GM12878 (cell line): Measurements from ENCODE around the gene NAXE. TPM values are rescaled to one million over a fixed set of nuclear protein-coding genes. Genes with fewer than 3 reads are reported as not detected.
A peak's percentile ranks its signal among the peaks of the same experiment; 100 is the strongest.

Experiments
- ATAC-seq: fragments of 200-7000 bp; cut with Tn5 transposase; 3 replicates; pipeline ENCODE4 v1.9.1; 2020; ENCODE audit warnings: mild to moderate bottlenecking, moderate library complexity
- BruUV-seq: library from RNA; stranded (reverse); fragments of 400-500 nt; replicated peaks from 2 replicates; lab custom pipeline; 2021; lab: Mats Ljungman, UMichigan
- CTCF ChIA-PET: fragments of 300-600 bp; sonication (Branson Sonifier 250); formaldehyde crosslinking; extraction: SDS; loops from one replicate; lab custom pipeline; 2021; ENCODE audit warnings: inconsistent platforms; lab: Yijun Ruan, JAX
- POLR2A ChIA-PET: fragments of 350-600 bp; formaldehyde crosslinking; extraction: SDS; loops from one replicate; lab custom pipeline; 2021; ENCODE audit warnings: inconsistent platforms; lab: Charles Lee
- RAD21 ChIA-PET: fragments of 300-600 bp; sonication (Branson Sonifier 250); formaldehyde crosslinking; loops from one replicate; lab custom pipeline; 2023; ENCODE audit warnings: antibody characterized with exemption; ENCODE audit not compliant: unreplicated experiment; lab: Charles Lee
- SMC1A ChIA-PET: fragments of 300-600 bp; sonication (Branson Sonifier 250); formaldehyde crosslinking; loops from one replicate; lab custom pipeline; 2023; ENCODE audit not compliant: unreplicated experiment, uncharacterized antibody; lab: Charles Lee
- DNase-seq: peaks from one replicate; pipeline ENCODE4 v3.0.0-alpha.2; 2011; ENCODE audit warnings: low read depth, low spot score
- FAIRE-seq: peaks from 3 replicates; lab custom pipeline; 2011; peaks lifted over from hg19 to GRCh38; lab: Jason Lieb, UNC
- H2AFZ ChIP-seq: 2 replicates; pipeline ENCODE4 v1.6.0; 2011; ENCODE audit warnings: low read depth, low read length, control low read depth; ENCODE audit not compliant: control insufficient read depth
- H3K27ac ChIP-seq: 2 replicates; pipeline ENCODE4 v1.5.1; 2011; ENCODE audit warnings: control low read depth; ENCODE audit not compliant: control insufficient read depth, insufficient read depth
- H3K27me3 ChIP-seq, 2 experiments: replicated peaks in 1 of 2; 2 replicates each; pipeline versions ENCODE4 v1.6.0 to v1.6.1; 2011; ENCODE audit warnings: low read length in 1 of 2; ENCODE audit not compliant: control insufficient read depth in 2 of 2, insufficient read depth in 2 of 2
- H3K36me3 ChIP-seq, 2 experiments: 2 replicates each; pipeline ENCODE4 v1.5.1; 2011; ENCODE audit warnings: low read length in 1 of 2; ENCODE audit not compliant: control insufficient read depth in 2 of 2, insufficient read depth in 2 of 2
- H3K4me1 ChIP-seq: 2 replicates; pipeline ENCODE4 v1.6.1; 2011; ENCODE audit warnings: mild to moderate bottlenecking, low read length, moderate library complexity, mixed read lengths; ENCODE audit not compliant: control insufficient read depth, insufficient read depth
- H3K4me2 ChIP-seq: 2 replicates; pipeline ENCODE4 v1.6.0; 2011; ENCODE audit warnings: control low read depth; ENCODE audit not compliant: control insufficient read depth, insufficient read depth
- H3K4me3 ChIP-seq: fragments of 200-600 bp; sonication (generic); 2 replicates; pipeline ENCODE4 v1.5.1; 2016
- H3K79me2 ChIP-seq: 2 replicates; pipeline ENCODE4 v1.6.0; 2011; ENCODE audit warnings: low read length; ENCODE audit not compliant: control insufficient read depth, insufficient read depth
- H3K9ac ChIP-seq: 2 replicates; pipeline ENCODE4 v1.8.0; 2011; ENCODE audit warnings: low read length, control low read depth, mixed read lengths; ENCODE audit not compliant: control insufficient read depth, insufficient read depth
- H3K9me3 ChIP-seq: replicated peaks from 3 replicates; pipeline ENCODE4 v1.5.1; 2011; ENCODE audit warnings: mild to moderate bottlenecking, low read length; ENCODE audit not compliant: control insufficient read depth, insufficient read depth
- H4K20me1 ChIP-seq: 2 replicates; pipeline ENCODE4 v1.6.0; 2011; ENCODE audit not compliant: control insufficient read depth, insufficient read depth
- CTCF ChIP-seq, 3 experiments: IDR thresholded peaks in 2 of 3; conservative IDR thresholded peaks in 1 of 3; 2 replicates each; pipeline ENCODE4 v1.5.1; 2011; ENCODE audit warnings: low read depth in 3 of 3, low read length in 3 of 3, mild to moderate bottlenecking in 3 of 3, control low read depth in 2 of 3, moderate library complexity in 2 of 3, inconsistent platforms in 1 of 3, mixed read lengths in 1 of 3; ENCODE audit not compliant: control insufficient read depth in 2 of 3, insufficient read depth in 1 of 3; ENCODE audit errors: extremely low read depth in 1 of 3
- EED ChIP-seq: sonication (generic); IDR thresholded peaks from 2 replicates; pipeline ENCODE4 v1.6.1; 2016; ENCODE audit warnings: antibody characterized with exemption, low read depth
- POU2F2 ChIP-seq: IDR thresholded peaks from 3 replicates; pipeline ENCODE4 v1.6.1; 2011; ENCODE audit warnings: low read depth, mild to moderate bottlenecking, low read length, borderline replicate concordance
- SMC3 ChIP-seq: IDR thresholded peaks from 2 replicates; pipeline ENCODE4 v1.6.1; 2011; ENCODE audit warnings: low read length, improper control_type of control experiment, borderline replicate concordance
- STAT3 ChIP-seq: IDR thresholded peaks from 2 replicates; pipeline ENCODE4 v1.6.1; 2011; ENCODE audit warnings: low read depth, low read length, improper control_type of control experiment
- ZBTB4 ChIP-seq: fragments of 450-650 bp; formaldehyde crosslinking; IDR thresholded peaks from 2 replicates; pipeline ENCODE4 v1.4.0; 2022; ENCODE audit warnings: mild to moderate bottlenecking, moderate library complexity
- ZNF384 ChIP-seq: IDR thresholded peaks from 2 replicates; pipeline ENCODE4 v1.6.1; 2012; ENCODE audit warnings: low read depth, mild to moderate bottlenecking, low read length, improper control_type of control experiment, borderline replicate concordance
- WGBS: methylation state at CpG from one replicate; pipeline ENCODE4 v1.1.6; 2016; ENCODE audit warnings: low lambda C conversion rate; ENCODE audit not compliant: insufficient replicate concordance, insufficient coverage; ENCODE audit errors: missing lambda C conversion rate; 5-methylcytosine and 5-hydroxymethylcytosine counted together
- in situ Hi-C: fragments of 300-500 bp; cut with MboI; formaldehyde crosslinking; loops from 9 replicates; pipeline ENCODE4 v1.14.3; 2018; ENCODE audit warnings: mixed read lengths
- intact Hi-C: fragments of 100-400 bp; cut with micrococcal nuclease; formaldehyde crosslinking; loops from one replicate; pipeline ENCODE4 v1.14.2; 2022; ENCODE audit not compliant: unreplicated experiment
- polyA plus RNA-seq, 11 experiments: library from polyadenylated mRNA; depleted of rRNA in 4 of 11; unstranded in 6 of 11; stranded (reverse) in 5 of 11; fragments of >200 nt; fragmentation: Nextera tagmentation in 4 of 11; fragmentation: Illumina TruSeq in 1 of 11; extraction: Ambion mirVana in 4 of 11; extraction: Trizol in 1 of 11; gene quantifications; 1 replicate in 1 of 11; 2 replicates in 10 of 11; pipeline versions ENCODE4 v1.2.1 to v1.2.3, GENCODE V29; 2011 to 2016; ENCODE audit warnings: inconsistent platforms in 2 of 11, missing spikeins in 2 of 11, low read depth in 1 of 11
- total RNA-seq, 4 experiments: library from RNA; depleted of rRNA in 3 of 4; stranded (reverse); fragments of >200 nt in 3 of 4; fragmentation: Illumina TruSeq in 1 of 4; extraction: Trizol in 1 of 4; gene quantifications; 2 replicates each; pipeline versions ENCODE4 v1.2.1 to v1.2.3, GENCODE V29; 2013 to 2021

Gene NAXE
- total and polyA plus RNA-seq, 10 of the 15 experiments (the other 5 are each of a cell fraction or from before 2014, with no cell fraction given): 17.8 to 93.3 (median 68.8) TPM

DNA sequence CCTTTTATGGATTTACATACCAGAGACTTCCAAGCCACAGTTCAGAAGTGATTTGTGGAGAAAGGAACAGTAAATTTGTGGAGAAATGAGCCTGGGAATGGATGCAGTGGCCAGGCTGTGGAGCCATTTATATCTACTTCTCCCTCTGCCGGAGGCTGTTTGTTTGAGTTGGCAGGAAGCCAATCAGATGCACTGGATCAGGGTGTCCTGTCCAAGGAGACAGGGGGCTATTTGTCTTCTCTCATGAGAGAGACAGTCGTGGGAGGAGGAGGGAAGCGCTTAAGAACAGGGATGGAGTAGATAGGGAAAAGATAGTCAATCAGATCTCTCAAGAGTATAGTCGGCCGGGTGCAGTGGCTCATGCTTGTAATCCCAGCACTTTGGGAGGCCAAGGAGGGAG is 24.9 kb downstream of the NAXE start:
- no peak for ATAC-seq
- no peaks in the 10 kb centered on the region for H4K20me1 ChIP-seq
- POLR2A ChIA-PET: no interaction called here
- WGBS: 19% methylated on average over 5 of the region's 5 CpGs
- TF ChIP-seq POU2F2: no peak
- H3K9me3 ChIP-seq: no peaks in the 10 kb centered on the region
- CTCF ChIA-PET: interaction anchor here (1.4 to 3.0 kb wide), 4 partner anchors 8 to 162 kb away, joined by 4 to 19 read pairs (median 6); no protein-coding TSS in a partner anchor
- H3K4me1 ChIP-seq: no peaks in the 10 kb centered on the region; the same call in 1 of the 2 replicates
- DNase-seq: no peak
- SMC1A ChIA-PET: interaction anchor here (1.0 to 1.1 kb wide), 2 partner anchors 26 to 159 kb away, joined by 3 to 4 read pairs; no protein-coding TSS in a partner anchor
- H3K27me3 ChIP-seq: peaks cover 3 to 8% of the 10 kb centered on the region in 2 experiments; a peak in 3 of 4 replicates
- no TSS peak for BruUV-seq
- H3K4me3 ChIP-seq: no peak overlapping the region
- intact Hi-C loops (no loop called here), in situ Hi-C loops (no loop called here)
- no peak overlapping the region for H3K4me2 ChIP-seq
- no peaks in the 10 kb centered on the region for H3K36me3 ChIP-seq
- RAD21 ChIA-PET: interaction anchor here (0.8 kb wide), 1 partner anchor 11 kb away, joined by 3 read pairs; no protein-coding TSS in a partner anchor
- H2AFZ ChIP-seq: no peak overlapping the region
- H3K27ac ChIP-seq: no peak overlapping the region
- no peak for FAIRE-seq
- H3K79me2 ChIP-seq: no peaks in the 10 kb centered on the region
- H3K9ac ChIP-seq: no peak overlapping the region

GRCh38 chr1:156618853-156619581 is 27.4 kb downstream of the NAXE start, which contains the start of gene HAPLN2:
TSS of gene HAPLN2 (plus strand) at chr1:156619415. CDS start at chr1:156623491, 4,076 bp downstream.
- FAIRE-seq (peak; percentile 76), ATAC-seq (peak; percentile 68), DNase-seq (no peak)
- H3K36me3 ChIP-seq: no peaks in the 10 kb centered on the region
- H3K79me2 ChIP-seq: no peaks in the 10 kb centered on the region
- ChIA-PET POLR2A (no interaction called here), SMC1A (interaction anchor here (0.8 kb wide), 1 partner anchor 45 kb away, joined by 3 read pairs; no protein-coding TSS in a partner anchor), RAD21 (interaction anchor here (1.1 kb wide), 1 partner anchor 38 kb away, joined by 3 read pairs; no protein-coding TSS in a partner anchor), CTCF (interaction anchor here (1.2 to 3.0 kb wide), 11 partner anchors 8 to 233 kb away, joined by 3 to 16 read pairs (median 5); partner anchors contain the start of gene CRABP2)
- H3K27me3 ChIP-seq: peaks cover 10% of the 10 kb centered on the region in 2 experiments
- no peak within 1 kb of the TSS for H3K4me2 ChIP-seq
- H3K4me3 ChIP-seq: no peak within 1 kb of the TSS
- intact Hi-C loops (no loop called here), in situ Hi-C loops (no loop called here)
- BruUV-seq: no TSS peak
- H4K20me1 ChIP-seq: no peaks in the 10 kb centered on the region
- H3K9me3 ChIP-seq: no peaks in the 10 kb centered on the region
- H3K4me1 ChIP-seq: no peaks in the 10 kb centered on the region; the same call in 1 of the 2 replicates
- no peak within 1 kb of the TSS for H2AFZ ChIP-seq
- 6% methylated on average over 7 of the region's 7 CpGs for WGBS
- no peak within 1 kb of the TSS for H3K9ac ChIP-seq
- no peak within 1 kb of the TSS for H3K27ac ChIP-seq
- TF ChIP-seq ZBTB4 (CRISPR knock-in tag) (no peak), CTCF (IDR thresholded peaks at IDR 0.05 in 2 of 3, conservative IDR thresholded peaks at IDR 0.05 in 1 of 3; ENCODE audit: control insufficient read depth in 2 of 3, extremely low read depth in 1 of 3, insufficient read depth in 1 of 3, low read depth in 3 of 3, low read length in 3 of 3) (peak; percentile 48 to 60 (median 53)), SMC3 (peak; percentile 27; the same call in 1 of the 2 replicates), ZNF384 (no peak), STAT3 (no peak), EED (no peak)
